Ishikawa (cell line): ENCODE results near the gene DTNBP1.

Experiments
- CEBPB ChIP-seq: IDR thresholded peaks from 2 replicates; pipeline ENCODE4 v1.6.1; 2012
- CREB1 ChIP-seq: IDR thresholded peaks from 2 replicates; pipeline ENCODE4 v1.6.1; 2012; ENCODE audit warnings: low read depth
- EGR1 ChIP-seq: IDR thresholded peaks from 2 replicates; pipeline ENCODE4 v1.6.1; 2012
- EP300 ChIP-seq: IDR thresholded peaks from 2 replicates; pipeline ENCODE4 v1.6.1; 2012; ENCODE audit warnings: borderline replicate concordance
- FOXM1 ChIP-seq: IDR thresholded peaks from 2 replicates; pipeline ENCODE4 v1.6.1; 2012; ENCODE audit warnings: low read depth, borderline replicate concordance
- MAX ChIP-seq: IDR thresholded peaks from 2 replicates; pipeline ENCODE4 v1.6.1; 2012
- NFIC ChIP-seq: IDR thresholded peaks from 2 replicates; pipeline ENCODE4 v1.6.1; 2012
- RAD21 ChIP-seq: IDR thresholded peaks from 2 replicates; pipeline ENCODE4 v1.6.1; 2012; ENCODE audit warnings: low read depth
- REST ChIP-seq: IDR thresholded peaks from 2 replicates; pipeline ENCODE4 v1.6.1; 2012; ENCODE audit warnings: low read depth, mild to moderate bottlenecking
- TAF1 ChIP-seq: IDR thresholded peaks from 2 replicates; pipeline ENCODE4 v1.6.1; 2012; ENCODE audit warnings: low read depth, mild to moderate bottlenecking
- TCF12 ChIP-seq: IDR thresholded peaks from 2 replicates; pipeline ENCODE4 v1.6.1; 2012; ENCODE audit warnings: low read depth
- TEAD4 ChIP-seq: IDR thresholded peaks from 2 replicates; pipeline ENCODE4 v1.6.1; 2012
- USF1 ChIP-seq: IDR thresholded peaks from 2 replicates; pipeline ENCODE4 v1.6.1; 2012
- YY1 ChIP-seq: IDR thresholded peaks from 2 replicates; pipeline ENCODE4 v1.6.1; 2012; ENCODE audit warnings: low read depth
- ZBTB7A ChIP-seq: IDR thresholded peaks from 2 replicates; pipeline ENCODE4 v1.6.1; 2012; ENCODE audit warnings: low read depth

DTNBP1 gene

GRCh38 chr6:15628499-15629131 lies 34.2 kb downstream of the DTNBP1 start:
- no peak for TF ChIP-seq NFIC

GRCh38 chr6:15627821-15628220 lies 35.0 kb downstream of the DTNBP1 start:
- TF ChIP-seq YY1 (no peak), MAX (no peak), USF1 (no peak), EGR1 (no peak), TCF12 (no peak), FOXM1 (no peak), RAD21 (no peak), TAF1 (no peak), NFIC (no peak), REST (no peak), TEAD4 (no peak), CREB1 (no peak), ZBTB7A (no peak), CEBPB (no peak), EP300 (no peak)

GRCh38 chr6:15626878-15627674 lies 35.8 kb downstream of the DTNBP1 start:
- TF ChIP-seq MAX, result no peak
- no peak for TF ChIP-seq EGR1
- no peak for TF ChIP-seq EP300
- no peak for TF ChIP-seq FOXM1
- TF ChIP-seq RAD21, result no peak
- no peak for TF ChIP-seq USF1
- TF ChIP-seq NFIC, result no peak
- TF ChIP-seq TEAD4, result no peak
- TF ChIP-seq CEBPB, result no peak
- TF ChIP-seq CREB1, result no peak
- no peak for TF ChIP-seq TAF1
- no peak for TF ChIP-seq TCF12
- no peak for TF ChIP-seq ZBTB7A
- TF ChIP-seq YY1, result no peak
- no peak for TF ChIP-seq REST

- TF ChIP-seq TCF12 (no peak), YY1 (no peak), RAD21 (no peak), NFIC (no peak), REST (no peak), ZBTB7A (no peak), EGR1 (no peak), MAX (no peak)
Measured at GRCh38 chr6:15626160-15626559, 36.7 kb downstream of the DTNBP1 start.
